Stimulated activated effector memory CD8-positive, alpha-beta T cell treated with anti-CD3 and anti-CD28 coated beads, Interleukin-12 subunit alpha, Interleukin-12 subunit beta, amount 100 ng/mL, for 72 hours (primary cell): ENCODE data around the gene PIK3CA.
"Not testable (repeated sequence)": the region's sequence is repeated elsewhere in the genome, so short reads cannot be mapped to it uniquely, and the experiment has no call there.

Source experiments
- ATAC-seq: fragments of 150-1000 bp; cut with Tn5 transposase; 2 replicates; pipeline ENCODE4 v1.10.0; 2021
- DNase-seq, 2 donors: peaks; one replicate each; pipeline ENCODE4 v3.0.0; 2021 to 2022; ENCODE audit warnings: low spot score in 2 of 2
- H3K27ac Mint-ChIP-seq: one replicate; pipeline ENCODE4 v1.8.0; 2022; ENCODE audit warnings: mild to moderate bottlenecking, mixed read lengths
- H3K36me3 Mint-ChIP-seq: one replicate; pipeline ENCODE4 v1.8.0; 2022; ENCODE audit warnings: mild to moderate bottlenecking, mixed read lengths
- H3K4me1 Mint-ChIP-seq: one replicate; pipeline ENCODE4 v1.8.0; 2022; ENCODE audit warnings: mixed read lengths
- H3K4me3 Mint-ChIP-seq: one replicate; pipeline ENCODE4 v1.8.0; 2022; ENCODE audit warnings: mild to moderate bottlenecking, mixed read lengths
- H3K9me3 Mint-ChIP-seq: one replicate; pipeline ENCODE4 v1.8.0; 2022; ENCODE audit warnings: mixed read lengths

The PIK3CA gene

DNA sequence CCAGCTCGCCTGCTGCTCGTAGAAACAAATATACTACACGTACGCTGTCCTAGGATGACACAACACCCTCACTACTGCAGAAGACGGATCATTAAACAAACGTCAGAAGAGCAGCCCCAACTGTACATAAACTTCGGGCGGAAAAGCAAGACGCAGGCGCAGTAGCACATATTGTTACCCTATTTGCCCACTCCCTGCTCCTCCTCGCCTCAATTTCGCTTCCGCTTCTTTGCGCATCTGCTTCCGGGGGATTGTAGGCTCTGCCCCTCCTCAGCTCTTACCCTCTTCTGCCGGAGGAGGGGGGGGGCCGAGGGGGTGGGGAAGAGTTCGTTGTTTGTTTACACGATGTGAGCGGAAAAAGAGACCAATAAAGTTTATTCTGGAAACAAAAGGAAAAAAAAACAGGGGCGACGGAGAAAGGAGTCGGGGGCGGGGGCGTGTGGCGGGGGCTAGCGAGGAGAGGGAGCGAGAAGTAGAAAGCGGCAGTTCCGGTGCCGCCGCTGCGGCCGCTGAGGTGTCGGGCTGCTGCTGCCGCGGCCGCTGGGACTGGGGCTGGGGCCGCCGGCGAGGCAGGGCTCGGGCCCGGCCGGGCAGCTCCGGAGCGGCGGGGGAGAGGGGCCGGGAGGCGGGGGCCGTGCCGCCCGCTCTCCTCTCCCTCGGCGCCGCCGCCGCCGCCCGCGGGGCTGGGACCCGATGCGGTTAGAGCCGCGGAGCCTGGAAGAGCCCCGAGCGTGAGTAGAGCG is at the start of gene PIK3CA:
TSS of gene PIK3CA (plus strand) at position 485 of the 743 bp plus-strand sequence. CDS start 50,469 bp downstream, outside the sequence.
- H3K4me1 Mint-ChIP-seq = peaks cover 24% of the 10 kb centered on the region
- DNase-seq (peak; percentile 65 to 93), ATAC-seq (peak; percentile 84)
- no peaks in the 10 kb centered on the region for H3K9me3 Mint-ChIP-seq
- peaks cover 9% of the 10 kb centered on the region for H3K36me3 Mint-ChIP-seq
- H3K27ac Mint-ChIP-seq = no peak within 1 kb of the TSS
- no peak within 1 kb of the TSS for H3K4me3 Mint-ChIP-seq

- DNase-seq (no peak), ATAC-seq (no peak)
- Mint-ChIP-seq H3K36me3 (no peaks in the 10 kb centered on the region), H3K4me1 (no peaks in the 10 kb centered on the region), H3K27ac (no peak overlapping the region), H3K9me3 (no peaks in the 10 kb centered on the region), H3K4me3 (no peak overlapping the region)
Observed at GRCh38 chr3:179098388-179099077, 49.6 kb upstream of the PIK3CA start.

DNA sequence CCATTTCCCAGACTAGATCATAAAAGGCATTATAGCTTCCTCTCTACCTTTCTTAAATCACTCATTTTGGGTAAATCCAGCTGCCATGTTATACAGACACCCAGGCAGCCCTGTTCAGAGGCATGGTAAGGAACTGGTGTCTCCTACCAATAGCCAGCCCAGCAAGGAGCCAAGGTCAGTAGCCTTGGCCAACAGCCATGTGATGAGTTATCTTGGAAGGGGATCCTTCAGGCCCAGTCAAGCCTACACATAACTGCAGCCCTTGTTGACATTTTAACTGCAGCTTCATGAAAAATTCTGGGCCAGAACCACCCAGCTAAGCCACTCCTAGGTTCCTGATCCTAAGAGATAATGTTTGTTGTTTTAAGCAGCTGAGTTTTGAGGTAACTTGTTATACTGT is 47.5 kb upstream of the PIK3CA start:
- Mint-ChIP-seq H3K27ac (no peak overlapping the region), H3K4me1 (no peaks in the 10 kb centered on the region), H3K36me3 (no peaks in the 10 kb centered on the region), H3K9me3 (no peaks in the 10 kb centered on the region), H3K4me3 (no peak overlapping the region)
- DNase-seq (no peak), ATAC-seq (no peak)

- no peaks in the 10 kb centered on the region for H3K4me1 Mint-ChIP-seq
- H3K36me3 Mint-ChIP-seq = no peaks in the 10 kb centered on the region
- ATAC-seq (peak; percentile 26), DNase-seq (no peak)
- H3K4me3 Mint-ChIP-seq = no peak overlapping the region
- no peak overlapping the region for H3K27ac Mint-ChIP-seq
- peaks cover 3% of the 10 kb centered on the region for H3K9me3 Mint-ChIP-seq
Observed at GRCh38 chr3:179105881-179106280, 42.3 kb upstream of the PIK3CA start.

DNA sequence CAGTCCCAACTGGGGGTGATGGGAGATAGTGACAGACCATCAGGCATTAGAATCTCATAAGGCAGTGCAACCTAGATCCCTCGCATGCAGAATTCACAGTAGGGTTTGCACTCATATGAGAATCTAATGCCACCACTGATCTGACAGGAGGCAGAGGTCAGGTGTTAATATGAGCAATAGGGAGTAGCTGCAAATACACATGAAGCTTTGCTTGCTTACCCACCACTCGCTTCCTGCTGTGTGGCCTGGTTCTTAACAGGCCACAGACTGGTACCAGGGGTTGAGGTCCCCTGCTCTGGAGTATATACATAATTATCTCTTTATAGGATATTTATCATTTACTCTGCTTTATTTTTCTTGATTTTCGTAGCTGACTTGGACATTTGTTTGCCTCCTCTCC is 40.5 kb upstream of the PIK3CA start:
- peaks cover 3% of the 10 kb centered on the region for H3K9me3 Mint-ChIP-seq
- no peak overlapping the region for H3K27ac Mint-ChIP-seq
- no peaks in the 10 kb centered on the region for H3K4me1 Mint-ChIP-seq
- no peak overlapping the region for H3K4me3 Mint-ChIP-seq
- no peak for ATAC-seq
- no peaks in the 10 kb centered on the region for H3K36me3 Mint-ChIP-seq
- DNase-seq = no peak

DNA sequence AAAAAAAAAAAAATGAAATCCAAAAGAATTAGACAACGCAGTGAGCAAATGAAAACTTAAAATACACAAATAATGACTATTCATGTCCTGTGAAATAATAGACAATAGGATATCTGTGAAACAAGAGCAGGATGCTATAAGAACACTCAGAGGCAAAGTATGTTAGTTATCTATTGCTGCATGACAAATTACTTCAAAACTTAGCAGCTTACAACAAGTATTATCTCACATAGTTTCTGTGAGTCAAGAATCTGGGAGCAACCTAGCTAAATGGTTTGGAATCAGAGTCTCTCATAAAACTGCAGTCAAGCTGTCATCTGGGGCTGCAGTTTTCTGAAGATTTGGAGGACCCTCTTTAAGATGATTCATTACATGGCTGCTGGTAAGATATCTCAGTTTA is 40.1 kb upstream of the PIK3CA start:
- no peaks in the 10 kb centered on the region for H3K4me1 Mint-ChIP-seq
- no peak overlapping the region for H3K27ac Mint-ChIP-seq
- peaks cover 3% of the 10 kb centered on the region for H3K9me3 Mint-ChIP-seq
- DNase-seq (no peak), ATAC-seq (no peak)
- H3K4me3 Mint-ChIP-seq = no peak overlapping the region
- no peaks in the 10 kb centered on the region for H3K36me3 Mint-ChIP-seq

- no peaks in the 10 kb centered on the region for H3K36me3 Mint-ChIP-seq
- H3K4me3 Mint-ChIP-seq = no peak overlapping the region
- H3K4me1 Mint-ChIP-seq = no peaks in the 10 kb centered on the region
- DNase-seq (no peak), ATAC-seq (no peak)
- peaks cover 1% of the 10 kb centered on the region for H3K9me3 Mint-ChIP-seq
- no peak overlapping the region for H3K27ac Mint-ChIP-seq
Observed at GRCh38 chr3:179113903-179114302, 34.3 kb upstream of the PIK3CA start.

DNA sequence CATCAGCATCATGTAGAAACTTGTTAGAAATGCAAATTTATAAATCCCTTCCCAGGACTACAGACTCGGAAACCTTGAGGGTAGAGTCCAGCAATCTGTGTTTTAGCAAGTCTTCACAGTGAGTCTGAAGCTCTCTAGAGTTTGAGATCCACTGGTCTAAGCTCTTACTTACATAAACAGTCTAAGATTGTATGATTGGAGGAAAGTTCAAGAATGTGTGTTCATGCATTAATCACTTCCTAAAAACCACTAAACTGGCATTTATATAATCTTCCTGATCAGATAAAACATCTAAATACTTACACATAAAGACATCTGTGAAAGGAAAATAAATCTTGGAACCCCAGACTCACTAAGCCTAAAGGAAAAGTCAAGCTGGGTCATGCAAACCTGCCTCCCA is 32.7 kb upstream of the PIK3CA start:
- H3K4me1 Mint-ChIP-seq, H3K27ac Mint-ChIP-seq, H3K36me3 Mint-ChIP-seq, ATAC-seq, DNase-seq, H3K9me3 Mint-ChIP-seq, H3K4me3 Mint-ChIP-seq: not testable (repeated sequence)

- no peaks in the 10 kb centered on the region for H3K9me3 Mint-ChIP-seq
- no peak for DNase-seq
- no peaks in the 10 kb centered on the region for H3K36me3 Mint-ChIP-seq
- no peaks in the 10 kb centered on the region for H3K4me1 Mint-ChIP-seq
- ATAC-seq = no peak
- no peak overlapping the region for H3K27ac Mint-ChIP-seq
- H3K4me3 Mint-ChIP-seq = no peak overlapping the region
Observed at GRCh38 chr3:179116816-179117215, 31.3 kb upstream of the PIK3CA start.

DNA sequence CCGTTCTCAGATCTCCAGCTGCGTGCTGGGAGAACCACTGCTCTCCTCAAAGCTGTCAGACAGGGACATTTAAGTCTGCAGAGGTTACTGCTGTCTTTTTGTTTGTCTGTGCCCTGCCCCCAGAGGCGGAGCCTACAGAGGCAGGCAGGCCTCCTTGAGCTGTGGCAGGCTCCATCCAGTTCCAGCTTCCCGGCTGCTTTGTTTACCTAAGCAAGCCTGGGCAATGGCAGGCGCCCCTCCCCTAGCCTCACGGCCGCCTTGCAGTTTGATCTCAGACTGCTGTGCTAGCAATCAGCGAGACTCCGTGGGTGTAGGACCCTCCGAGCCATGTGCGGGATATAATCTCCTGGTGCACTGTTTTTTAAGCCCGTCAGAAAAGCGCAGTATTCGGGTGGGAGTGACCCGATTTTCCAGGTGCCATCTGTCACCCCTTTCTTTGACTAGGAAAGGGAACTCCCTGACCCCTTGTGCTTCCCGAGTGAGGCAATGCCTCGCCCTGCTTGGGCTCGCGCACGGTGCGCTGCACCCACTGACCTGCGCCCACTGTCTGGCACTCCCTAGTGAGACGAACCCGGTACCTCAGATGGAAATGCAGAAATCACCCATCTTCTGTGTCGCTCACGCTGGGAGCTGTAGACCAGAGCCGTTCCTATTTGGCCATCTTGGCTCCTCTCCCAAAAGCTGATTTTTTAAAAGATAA is 15.8 kb upstream of the PIK3CA start:
- ATAC-seq, DNase-seq, H3K27ac Mint-ChIP-seq, H3K9me3 Mint-ChIP-seq, H3K4me1 Mint-ChIP-seq, H3K4me3 Mint-ChIP-seq, H3K36me3 Mint-ChIP-seq: not testable (repeated sequence)

- ATAC-seq (no peak), DNase-seq (no peak)
- Mint-ChIP-seq H3K27ac (no peak overlapping the region), H3K4me3 (no peak overlapping the region), H3K9me3 (no peaks in the 10 kb centered on the region), H3K36me3 (no peaks in the 10 kb centered on the region), H3K4me1 (peaks cover 5% of the 10 kb centered on the region)
Observed at GRCh38 chr3:179133575-179133974, 14.6 kb upstream of the PIK3CA start.

- no peaks in the 10 kb centered on the region for H3K36me3 Mint-ChIP-seq
- no peak overlapping the region for H3K4me3 Mint-ChIP-seq
- H3K9me3 Mint-ChIP-seq = no peaks in the 10 kb centered on the region
- peaks cover 6% of the 10 kb centered on the region for H3K4me1 Mint-ChIP-seq
- no peak overlapping the region for H3K27ac Mint-ChIP-seq
- ATAC-seq (no peak), DNase-seq (no peak)
Observed at GRCh38 chr3:179136195-179136594, 12.0 kb upstream of the PIK3CA start.

DNA sequence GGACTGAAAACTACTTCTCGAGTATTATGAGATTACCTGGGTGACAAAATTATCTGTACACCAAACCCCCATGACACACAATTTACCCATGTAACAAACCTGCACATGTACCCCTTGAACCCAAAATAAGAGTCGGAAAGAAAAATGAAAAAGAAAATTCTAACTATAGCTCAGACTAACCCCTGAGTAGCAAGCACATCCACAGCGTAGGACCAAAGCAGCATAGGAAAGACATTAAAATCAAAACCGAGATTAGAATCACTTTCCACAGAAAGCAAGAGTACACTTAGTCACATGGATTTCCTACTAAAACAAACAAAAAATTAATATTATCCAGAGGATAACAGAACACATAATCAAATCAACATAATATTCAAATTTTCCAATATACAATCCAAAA is 6.3 kb upstream of the PIK3CA start:
- no peaks in the 10 kb centered on the region for H3K9me3 Mint-ChIP-seq
- no peak for ATAC-seq
- H3K36me3 Mint-ChIP-seq = no peaks in the 10 kb centered on the region

DNA sequence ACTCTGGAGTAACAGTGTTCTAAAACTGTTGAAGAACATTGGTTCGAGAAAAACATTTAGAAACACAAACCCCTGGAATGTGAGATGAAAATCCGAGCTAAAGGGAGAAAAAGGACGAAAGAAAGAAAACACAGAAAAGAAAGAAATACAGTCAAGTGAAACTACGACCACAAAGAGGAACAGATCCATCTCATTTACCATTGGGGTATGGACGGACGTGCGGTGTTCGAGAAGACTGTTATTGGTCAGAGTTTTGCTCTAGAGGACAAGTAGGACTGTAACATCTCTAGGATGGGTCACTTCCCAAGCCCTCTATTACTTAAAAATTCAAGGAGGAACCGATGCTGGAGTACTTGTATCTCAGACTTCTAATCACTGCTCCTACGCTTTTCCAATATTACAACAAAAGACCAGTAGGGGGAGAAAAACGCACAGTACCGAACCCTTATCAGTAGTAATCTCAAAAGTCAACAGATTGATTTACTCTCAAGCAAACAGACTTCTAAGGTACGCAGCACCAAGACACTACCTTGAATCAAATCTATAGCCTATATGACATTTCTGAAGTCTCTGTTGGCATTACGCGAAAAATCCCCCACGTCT is 1.1 kb upstream of the PIK3CA start:
- Mint-ChIP-seq H3K27ac (no peak overlapping the region), H3K36me3 (peaks cover 9% of the 10 kb centered on the region), H3K4me1 (peaks cover 19% of the 10 kb centered on the region), H3K4me3 (no peak overlapping the region), H3K9me3 (no peaks in the 10 kb centered on the region)
- DNase-seq (no peak), ATAC-seq (peak; percentile 46)

More for the DNA sequence above, 6.3 kb upstream of the PIK3CA start:
- DNase-seq = no peak
- Mint-ChIP-seq H3K27ac (no peak overlapping the region), H3K4me3 (no peak overlapping the region), H3K4me1 (peaks cover 6% of the 10 kb centered on the region)

DNA sequence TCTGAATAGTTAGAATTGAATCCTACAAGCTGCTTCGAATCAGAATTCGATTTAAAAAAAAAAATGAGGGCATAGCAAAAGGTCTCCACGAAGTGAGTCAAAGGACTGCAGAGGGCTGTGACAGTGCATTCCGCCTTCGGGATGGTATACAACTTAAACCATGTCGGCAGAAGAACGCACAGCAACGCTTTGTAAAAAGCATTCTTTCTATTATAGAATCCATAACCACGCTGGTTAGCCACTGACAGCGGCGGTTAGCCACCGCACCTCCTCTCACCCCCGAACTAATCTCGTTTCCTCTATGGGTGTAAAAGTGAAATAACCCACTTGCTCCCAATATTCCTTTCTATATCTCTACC is 664 bp upstream of the PIK3CA start:
- DNase-seq = no peak
- H3K4me3 Mint-ChIP-seq = no peak overlapping the region

More for the DNA sequence above, 664 bp upstream of the PIK3CA start:
- Mint-ChIP-seq H3K4me1 (peaks cover 23% of the 10 kb centered on the region), H3K36me3 (peaks cover 9% of the 10 kb centered on the region), H3K9me3 (no peaks in the 10 kb centered on the region), H3K27ac (no peak overlapping the region)
- ATAC-seq = peak; percentile 77
